Heart left ventricle (tissue), 13 donors: ENCODE results near the gene SYCP3.

ENCODE experiments used
- POLR2A ChIP-seq, 2 donors: fragments of 450-650 bp; IDR thresholded peaks; one replicate each; pipeline ENCODE4 v1.6.1; 2017; ENCODE audit warnings: antibody characterized with exemption in 2 of 2, mild to moderate bottlenecking in 2 of 2, moderate library complexity in 2 of 2
- TF ChIP-seq, protein P1 (sequence below), 12 donors: fragments of 200-600 bp; sonication (generic) in 4 of 12; IDR thresholded peaks; one replicate each; pipeline versions ENCODE4 v1.5.0 to v1.8.0; 2018 to 2022; ENCODE audit warnings: antibody characterized with exemption in 12 of 12, mild to moderate bottlenecking in 5 of 12
- donor health status: ischemic (EF 13 %, LVEDD 7.1; RV severe dilation, severe dysfunction).
- donor health status: DM: no; HTN: yes; CAD: no.
- donor health status: DM: no; HTN: no; CAD: no.
- donor health status: ischemic (EF 25% LVEDD 6.9; RV normal size, moderate dysfunction).
- donor health status: ischemic (EF 25% LVEDD 5.7; RV mildly dilated, moderate dysfunction).
- donor health status: ischemic (EF 35%, LVEDD 5.7; RV mildly dilated, moderate dysfunction).
- donor health status: nonischemic (EF 11% LVEDD 7.7; RV severe dilation, severe dysfunction).
- donor health status: DM: yes; HTN: yes; CAD: no.
- donor health status: PGD.
- donor health status: ischemic (EF 29% LVEDD 5.4; RV normal size, mild dysfunction).
- donor health status: nonischemic (EF 23%, LVEDD 6.1; RV moderate dilation, normal function).

DNA sequence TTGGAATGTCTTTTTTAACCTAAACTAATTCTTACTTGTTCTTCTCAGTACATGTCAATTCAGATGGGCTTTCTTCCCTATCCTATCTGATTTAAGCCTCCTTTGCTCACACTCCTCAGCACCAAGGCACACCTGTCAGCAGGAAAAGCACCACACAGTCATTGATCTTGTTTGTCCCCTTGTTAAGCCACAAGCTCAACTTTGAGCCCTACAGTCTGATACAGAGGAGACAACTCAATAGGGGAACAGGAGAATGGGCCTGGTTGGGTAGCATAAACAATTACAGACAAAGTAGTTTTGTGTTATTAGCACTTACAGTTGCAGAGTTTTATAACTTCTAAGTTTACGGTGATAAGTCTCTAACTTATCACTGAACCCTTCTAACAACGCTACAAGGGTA, 29.5 kb upstream of the SYCP3 start:
- TF ChIP-seq, protein P1, sequence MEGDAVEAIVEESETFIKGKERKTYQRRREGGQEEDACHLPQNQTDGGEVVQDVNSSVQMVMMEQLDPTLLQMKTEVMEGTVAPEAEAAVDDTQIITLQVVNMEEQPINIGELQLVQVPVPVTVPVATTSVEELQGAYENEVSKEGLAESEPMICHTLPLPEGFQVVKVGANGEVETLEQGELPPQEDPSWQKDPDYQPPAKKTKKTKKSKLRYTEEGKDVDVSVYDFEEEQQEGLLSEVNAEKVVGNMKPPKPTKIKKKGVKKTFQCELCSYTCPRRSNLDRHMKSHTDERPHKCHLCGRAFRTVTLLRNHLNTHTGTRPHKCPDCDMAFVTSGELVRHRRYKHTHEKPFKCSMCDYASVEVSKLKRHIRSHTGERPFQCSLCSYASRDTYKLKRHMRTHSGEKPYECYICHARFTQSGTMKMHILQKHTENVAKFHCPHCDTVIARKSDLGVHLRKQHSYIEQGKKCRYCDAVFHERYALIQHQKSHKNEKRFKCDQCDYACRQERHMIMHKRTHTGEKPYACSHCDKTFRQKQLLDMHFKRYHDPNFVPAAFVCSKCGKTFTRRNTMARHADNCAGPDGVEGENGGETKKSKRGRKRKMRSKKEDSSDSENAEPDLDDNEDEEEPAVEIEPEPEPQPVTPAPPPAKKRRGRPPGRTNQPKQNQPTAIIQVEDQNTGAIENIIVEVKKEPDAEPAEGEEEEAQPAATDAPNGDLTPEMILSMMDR (IDR thresholded peaks at IDR 0.05): no peak
- TF ChIP-seq POLR2A (IDR thresholded peaks at IDR 0.05): no peak
